Measurements from ENCODE around the gene NELFB.

The NELFB gene

GRCh38 chr9:137276473-137277328, 21.6 kb downstream of the NELFB start:
- Histone ChIP-seq H3K27ac (ENCODE audit: low read depth, low read length) (peak overlapping the region; percentile 89), H3K9ac (ENCODE audit: low read depth, low read length) (peak overlapping the region; percentile 76), H3K9me3 (ENCODE audit: insufficient read depth, low read depth, low read length) (no peaks in the 10 kb centered on the region), H3K4me1 (ENCODE audit: insufficient read depth, low read length) (peaks cover 19% of the 10 kb centered on the region), H3K36me3 (ENCODE audit: insufficient read depth, low read length) (peaks cover 7% of the 10 kb centered on the region; the same call in 1 of the 2 replicates), H3K27me3 (ENCODE audit: insufficient read depth, low read length) (peaks cover 1% of the 10 kb centered on the region; the same call in 1 of the 2 replicates), H3K4me3 (ENCODE audit: low read length) (peak overlapping the region; percentile 60)
- WGBS = 47% methylated on average over 30 of the region's 30 CpGs

- peak within 1 kb of the TSS; percentile 89 for H3K27ac ChIP-seq (ENCODE audit: low read depth, low read length)
- 5% methylated on average over 23 of the region's 25 CpGs for WGBS
- H3K4me3 ChIP-seq (ENCODE audit: low read length) = peak within 1 kb of the TSS; percentile 60
Observed at GRCh38 chr9:137277329-137278041, 22.4 kb downstream of the NELFB start, which contains the start of gene TOR4A. Gene TOR4A, plus strand, starts transcription at chr9:137277726. Its CDS starts 964 bp downstream, at chr9:137278690.

DNA sequence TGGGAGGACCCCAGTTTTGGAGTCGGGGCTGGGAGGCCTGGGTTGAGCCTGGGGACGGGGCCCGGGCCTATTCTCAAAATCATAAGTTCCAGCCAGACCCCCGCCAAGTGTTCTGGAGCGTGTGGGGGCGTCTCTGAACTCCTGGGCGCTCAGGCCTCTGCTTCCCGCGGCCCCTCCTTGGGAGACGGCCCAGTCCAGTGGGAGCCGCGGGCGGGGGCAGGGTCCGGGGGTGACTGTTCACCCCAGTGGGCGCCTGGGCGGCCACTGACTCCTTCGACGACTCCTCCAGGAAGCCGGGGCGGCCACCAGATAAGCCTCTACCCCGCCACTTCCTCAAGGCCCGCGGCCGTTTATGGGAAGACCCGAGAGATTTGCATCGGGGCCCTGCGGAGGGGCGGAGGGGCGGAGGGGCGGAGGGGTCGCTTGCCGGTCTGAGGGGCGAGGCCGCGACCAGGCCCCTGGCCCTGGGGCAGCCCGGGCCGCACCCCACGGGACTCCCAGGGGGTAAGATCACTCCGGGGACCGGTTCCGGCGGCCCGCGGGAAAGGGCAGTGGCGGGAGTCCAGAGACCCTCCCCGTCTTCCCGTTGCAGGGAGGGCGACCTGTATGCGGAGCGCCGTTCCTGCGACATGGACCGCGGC, 23.1 kb downstream of the NELFB start:
- no peaks in the 10 kb centered on the region; the same call in 1 of the 2 replicates for H3K36me3 ChIP-seq (ENCODE audit: insufficient read depth, low read length)
- H3K4me1 ChIP-seq (ENCODE audit: insufficient read depth, low read length) = peaks cover 19% of the 10 kb centered on the region
- WGBS = 4% methylated on average over 54 of the region's 54 CpGs
- peak overlapping the region; percentile 76 for H3K9ac ChIP-seq (ENCODE audit: low read depth, low read length)
- peaks cover 4% of the 10 kb centered on the region; the same call in 1 of the 2 replicates for H3K27me3 ChIP-seq (ENCODE audit: insufficient read depth, low read length)
- H3K4me3 ChIP-seq (ENCODE audit: low read length) = peak overlapping the region; percentile 60
- H3K27ac ChIP-seq (ENCODE audit: low read depth, low read length) = peak overlapping the region; percentile 89
- H3K9me3 ChIP-seq (ENCODE audit: insufficient read depth, low read depth, low read length) = no peaks in the 10 kb centered on the region

More at GRCh38 chr9:137277329-137278041, 22.4 kb downstream of the NELFB start, which contains the start of gene TOR4A:
- Histone ChIP-seq H3K4me1 (ENCODE audit: insufficient read depth, low read length) (peaks cover 19% of the 10 kb centered on the region), H3K9ac (ENCODE audit: low read depth, low read length) (peak within 1 kb of the TSS; percentile 76), H3K9me3 (ENCODE audit: insufficient read depth, low read depth, low read length) (no peaks in the 10 kb centered on the region), H3K27me3 (ENCODE audit: insufficient read depth, low read length) (peaks cover 4% of the 10 kb centered on the region; the same call in 1 of the 2 replicates), H3K36me3 (ENCODE audit: insufficient read depth, low read length) (peaks cover under 1% of the 10 kb centered on the region; the same call in 1 of the 2 replicates)

GRCh38 chr9:137278721-137279711, 23.9 kb downstream of the NELFB start:
- Histone ChIP-seq H3K27ac (ENCODE audit: low read depth, low read length) (no peak overlapping the region; the same call in 1 of the 2 replicates), H3K36me3 (ENCODE audit: insufficient read depth, low read length) (no peaks in the 10 kb centered on the region; the same call in 1 of the 2 replicates), H3K9me3 (ENCODE audit: insufficient read depth, low read depth, low read length) (no peaks in the 10 kb centered on the region), H3K27me3 (ENCODE audit: insufficient read depth, low read length) (peaks cover 4% of the 10 kb centered on the region; the same call in 1 of the 2 replicates), H3K4me1 (ENCODE audit: insufficient read depth, low read length) (peaks cover 19% of the 10 kb centered on the region), H3K4me3 (ENCODE audit: low read length) (peak overlapping the region; percentile 60), H3K9ac (ENCODE audit: low read depth, low read length) (no peak overlapping the region)
- 79% methylated on average over 139 of the region's 139 CpGs for WGBS

DNA sequence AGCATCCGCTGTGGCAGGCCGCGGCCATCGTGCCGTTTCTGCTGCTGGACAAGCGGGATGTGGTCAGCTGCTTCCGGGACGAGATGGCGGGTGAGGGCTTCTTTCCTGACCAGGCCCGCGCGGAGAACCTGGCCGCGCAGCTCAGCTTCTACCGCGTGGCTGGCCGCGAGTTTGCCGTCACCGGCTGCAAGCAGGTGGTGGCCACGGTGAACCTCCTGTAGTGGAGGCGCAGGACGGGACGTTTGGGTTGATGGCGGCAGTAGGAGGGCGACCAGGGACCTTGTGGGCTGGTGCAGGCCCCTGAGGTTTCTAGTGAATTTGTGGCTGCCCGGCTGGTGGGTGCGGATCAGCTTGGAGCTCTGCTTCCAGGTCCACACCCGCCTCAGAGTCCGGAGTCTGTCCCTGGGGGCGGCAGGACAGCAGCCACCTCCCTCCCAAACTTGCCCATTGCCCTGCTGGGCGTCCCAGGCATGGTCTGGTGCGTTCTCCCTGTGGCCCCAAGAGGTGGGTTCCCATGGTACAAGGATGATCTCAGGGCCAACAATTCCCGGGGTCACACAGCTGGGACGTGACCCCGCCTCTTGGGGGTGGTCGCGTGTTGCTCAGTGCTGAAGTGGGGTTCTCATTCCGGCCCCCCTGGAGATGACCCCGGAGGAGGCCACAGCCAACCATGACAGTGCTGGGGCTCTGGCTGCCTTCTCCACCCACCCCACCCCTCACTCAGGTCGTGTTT, 24.8 kb downstream of the NELFB start:
- Histone ChIP-seq H3K4me3 (ENCODE audit: low read length) (no peak overlapping the region), H3K27me3 (ENCODE audit: insufficient read depth, low read length) (peaks cover 4% of the 10 kb centered on the region; the same call in 1 of the 2 replicates), H3K36me3 (ENCODE audit: insufficient read depth, low read length) (no peaks in the 10 kb centered on the region; the same call in 1 of the 2 replicates), H3K27ac (ENCODE audit: low read depth, low read length) (no peak overlapping the region), H3K9me3 (ENCODE audit: insufficient read depth, low read depth, low read length) (no peaks in the 10 kb centered on the region), H3K9ac (ENCODE audit: low read depth, low read length) (no peak overlapping the region), H3K4me1 (ENCODE audit: insufficient read depth, low read length) (peaks cover 19% of the 10 kb centered on the region)
- 96% methylated on average over 41 of the region's 41 CpGs for whole genome bisulfite sequencing

DNA sequence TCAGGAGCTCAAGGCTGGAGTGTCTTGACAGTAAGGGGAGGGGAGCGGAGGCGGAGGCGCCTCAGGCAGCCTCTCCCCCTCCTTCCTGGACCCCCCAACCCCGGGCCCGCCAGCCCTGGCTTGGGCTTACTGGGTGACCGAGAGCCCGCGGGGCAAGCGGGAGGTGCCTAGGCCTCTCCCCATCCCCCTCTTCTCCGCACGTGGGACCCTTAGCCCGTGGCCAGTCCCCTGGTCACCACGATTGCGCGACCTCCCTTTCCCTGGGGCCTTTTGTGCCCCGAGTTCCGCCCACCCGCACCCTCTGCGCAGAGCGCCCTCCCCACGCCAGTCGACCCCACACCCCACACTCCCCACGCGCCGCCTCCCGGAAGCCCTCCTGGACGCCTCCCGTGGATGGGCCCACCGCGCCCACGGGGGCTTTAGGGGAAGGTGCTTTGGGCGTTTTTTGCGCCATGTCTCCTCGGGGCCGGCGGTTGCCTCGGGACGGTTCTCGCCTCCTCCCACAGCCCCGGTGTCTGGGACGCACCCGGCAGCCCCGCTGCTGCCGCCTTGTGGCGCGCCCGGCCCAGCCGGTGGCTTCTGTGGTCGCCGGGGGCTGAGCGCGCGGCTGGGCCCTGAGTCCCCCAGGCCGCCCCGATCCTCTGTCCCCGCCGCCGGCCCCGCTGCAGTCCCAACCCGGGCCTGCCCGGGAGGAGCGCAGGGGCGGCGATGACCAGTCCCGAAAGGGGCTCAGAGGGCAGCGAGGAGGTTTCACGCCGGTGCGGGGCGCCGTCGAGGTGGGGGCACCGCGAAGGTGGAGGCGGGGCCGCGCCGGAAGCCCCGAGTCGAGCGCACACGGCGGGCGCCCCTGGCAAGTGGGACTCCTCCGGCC, 25.6 kb downstream of the NELFB start:
- Histone ChIP-seq H3K4me3 (ENCODE audit: low read length) (peak overlapping the region; percentile 45), H3K4me1 (ENCODE audit: insufficient read depth, low read length) (peaks cover 18% of the 10 kb centered on the region), H3K9ac (ENCODE audit: low read depth, low read length) (peak overlapping the region; percentile 19; the same call in 1 of the 2 replicates), H3K9me3 (ENCODE audit: insufficient read depth, low read depth, low read length) (no peaks in the 10 kb centered on the region), H3K36me3 (ENCODE audit: insufficient read depth, low read length) (no peaks in the 10 kb centered on the region; the same call in 1 of the 2 replicates), H3K27ac (ENCODE audit: low read depth, low read length) (no peak overlapping the region), H3K27me3 (ENCODE audit: insufficient read depth, low read length) (peaks cover 4% of the 10 kb centered on the region; the same call in 1 of the 2 replicates)
- WGBS = 93% methylated on average over 85 of the region's 85 CpGs

DNA sequence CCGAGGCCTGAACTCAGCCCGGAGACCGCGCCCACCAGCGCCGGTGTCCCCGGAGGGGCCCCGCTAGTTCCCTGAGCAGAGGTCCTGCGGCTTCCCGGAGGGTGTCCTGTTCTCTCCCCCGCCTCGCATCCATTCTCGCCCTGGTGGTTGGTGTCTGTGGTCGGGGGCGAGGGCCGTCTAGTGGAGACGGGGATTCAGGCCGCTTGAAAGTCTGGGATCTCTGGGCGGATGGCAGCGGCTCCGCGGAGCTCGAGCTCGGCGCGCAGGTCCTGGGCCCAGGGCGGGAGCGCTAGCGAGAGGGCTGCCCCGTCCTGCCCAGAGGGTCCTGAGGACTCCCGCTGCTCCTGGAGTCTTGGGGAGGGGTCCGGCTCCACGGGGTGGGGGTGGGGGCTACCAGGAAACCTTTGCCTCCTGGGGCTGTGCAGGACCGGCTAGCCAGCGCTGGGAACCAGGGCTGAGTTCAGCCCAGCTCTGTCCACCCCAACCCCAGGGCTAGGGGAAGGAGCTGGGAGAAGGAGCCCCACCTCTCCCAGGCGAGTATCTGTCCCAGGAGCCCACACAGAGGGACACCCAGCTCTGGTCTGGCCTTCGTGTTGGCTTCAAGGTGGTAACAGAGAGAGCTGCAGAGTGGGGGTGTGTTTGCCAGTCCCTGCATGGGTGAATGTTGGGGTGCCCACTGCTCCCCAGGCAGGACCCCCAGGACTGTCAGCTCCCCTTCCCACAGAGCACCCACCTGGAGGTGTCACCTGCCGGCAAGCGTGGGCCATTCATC, 26.4 kb downstream of the NELFB start:
- peaks cover 4% of the 10 kb centered on the region; the same call in 1 of the 2 replicates for H3K27me3 ChIP-seq (ENCODE audit: insufficient read depth, low read length)
- peak overlapping the region; percentile 45 for H3K4me3 ChIP-seq (ENCODE audit: low read length)
- WGBS = 93% methylated on average over 39 of the region's 39 CpGs
- H3K36me3 ChIP-seq (ENCODE audit: insufficient read depth, low read length) = no peaks in the 10 kb centered on the region; the same call in 1 of the 2 replicates
- H3K9me3 ChIP-seq (ENCODE audit: insufficient read depth, low read depth, low read length) = no peaks in the 10 kb centered on the region
- peak overlapping the region; percentile 19; the same call in 1 of the 2 replicates for H3K9ac ChIP-seq (ENCODE audit: low read depth, low read length)
- peaks cover 10% of the 10 kb centered on the region for H3K4me1 ChIP-seq (ENCODE audit: insufficient read depth, low read length)
- no peak overlapping the region for H3K27ac ChIP-seq (ENCODE audit: low read depth, low read length)

- WGBS = 66% methylated on average over 14 of the region's 14 CpGs
Observed at GRCh38 chr9:137286975-137287383, 31.9 kb downstream of the NELFB start.

More at GRCh38 chr9:137286975-137287383, 31.9 kb downstream of the NELFB start:
- H3K9ac ChIP-seq (ENCODE audit: low read depth, low read length) = no peak overlapping the region
- H3K27me3 ChIP-seq (ENCODE audit: insufficient read depth, low read length) = no peaks in the 10 kb centered on the region
- H3K27ac ChIP-seq (ENCODE audit: low read depth, low read length) = no peak overlapping the region
- H3K9me3 ChIP-seq (ENCODE audit: insufficient read depth, low read depth, low read length) = no peaks in the 10 kb centered on the region
- no peaks in the 10 kb centered on the region for H3K4me1 ChIP-seq (ENCODE audit: insufficient read depth, low read length)
- H3K36me3 ChIP-seq (ENCODE audit: insufficient read depth, low read length) = no peaks in the 10 kb centered on the region
- H3K4me3 ChIP-seq (ENCODE audit: low read length) = no peak overlapping the region

All from HUES64 (cell line).